GM12878 (cell line): ENCODE measurements around the gene ST13.

Experiments used
- BMI1 ChIP-seq: fragments of 450-650 bp; IDR thresholded peaks from 2 replicates; pipeline ENCODE4 v1.6.1; 2016; ENCODE audit warnings: mild to moderate bottlenecking, moderate library complexity, borderline replicate concordance
- CTCF ChIP-seq, 3 experiments: IDR thresholded peaks in 2 of 3; conservative IDR thresholded peaks in 1 of 3; 2 replicates each; pipeline ENCODE4 v1.5.1; 2011; ENCODE audit warnings: low read depth in 3 of 3, low read length in 3 of 3, mild to moderate bottlenecking in 3 of 3, control low read depth in 2 of 3, moderate library complexity in 2 of 3, inconsistent platforms in 1 of 3, mixed read lengths in 1 of 3; ENCODE audit not compliant: control insufficient read depth in 2 of 3, insufficient read depth in 1 of 3; ENCODE audit errors: extremely low read depth in 1 of 3
- ESRRA ChIP-seq: IDR thresholded peaks from 2 replicates; pipeline ENCODE4 v1.6.1; 2012; ENCODE audit warnings: mild to moderate bottlenecking, low read length, improper control_type of control experiment
- MAX ChIP-seq: IDR thresholded peaks from 2 replicates; pipeline ENCODE4 v1.6.1; 2012; ENCODE audit warnings: low read depth, low read length, improper control_type of control experiment
- MXI1 ChIP-seq: fragments of 150-350 bp; IDR thresholded peaks from 2 replicates; pipeline ENCODE4 v1.6.1; 2011; ENCODE audit warnings: low read depth, mild to moderate bottlenecking, inconsistent platforms, low read length, improper control_type of control experiment
- NFIC ChIP-seq: IDR thresholded peaks from 2 replicates; pipeline ENCODE4 v1.6.1; 2012; ENCODE audit warnings: low read depth, mild to moderate bottlenecking, inconsistent platforms, low read length, moderate library complexity

- TF ChIP-seq CTCF (IDR thresholded peaks at IDR 0.05 in 2 of 3, conservative IDR thresholded peaks at IDR 0.05 in 1 of 3; ENCODE audit: control insufficient read depth in 2 of 3, extremely low read depth in 1 of 3, insufficient read depth in 1 of 3, low read depth in 3 of 3, low read length in 3 of 3) (no peak), MXI1 (no peak), NFIC (no peak), ESRRA (no peak), MAX (no peak), BMI1 (no peak)
Measured at GRCh38 chr22:40844951-40845350, 11.5 kb downstream of the ST13 start.
